ENCODE measurements around the gene BAIAP2. TPM values are rescaled to one million over a fixed set of nuclear protein-coding genes. Genes with fewer than 3 reads are reported as not detected.
"Not testable (repeated sequence)": the region's sequence is repeated elsewhere in the genome, so short reads cannot be mapped to it uniquely, and the experiment has no call there.

The BAIAP2 gene
- total RNA-seq, 6 experiments from 2014 or later, result 30.8 to 47.4 (median 35.9) TPM

- TF ChIP-seq, protein P1, sequence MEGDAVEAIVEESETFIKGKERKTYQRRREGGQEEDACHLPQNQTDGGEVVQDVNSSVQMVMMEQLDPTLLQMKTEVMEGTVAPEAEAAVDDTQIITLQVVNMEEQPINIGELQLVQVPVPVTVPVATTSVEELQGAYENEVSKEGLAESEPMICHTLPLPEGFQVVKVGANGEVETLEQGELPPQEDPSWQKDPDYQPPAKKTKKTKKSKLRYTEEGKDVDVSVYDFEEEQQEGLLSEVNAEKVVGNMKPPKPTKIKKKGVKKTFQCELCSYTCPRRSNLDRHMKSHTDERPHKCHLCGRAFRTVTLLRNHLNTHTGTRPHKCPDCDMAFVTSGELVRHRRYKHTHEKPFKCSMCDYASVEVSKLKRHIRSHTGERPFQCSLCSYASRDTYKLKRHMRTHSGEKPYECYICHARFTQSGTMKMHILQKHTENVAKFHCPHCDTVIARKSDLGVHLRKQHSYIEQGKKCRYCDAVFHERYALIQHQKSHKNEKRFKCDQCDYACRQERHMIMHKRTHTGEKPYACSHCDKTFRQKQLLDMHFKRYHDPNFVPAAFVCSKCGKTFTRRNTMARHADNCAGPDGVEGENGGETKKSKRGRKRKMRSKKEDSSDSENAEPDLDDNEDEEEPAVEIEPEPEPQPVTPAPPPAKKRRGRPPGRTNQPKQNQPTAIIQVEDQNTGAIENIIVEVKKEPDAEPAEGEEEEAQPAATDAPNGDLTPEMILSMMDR (IDR thresholded peaks at IDR 0.05), result no peak
- no peaks in the 10 kb centered on the region for H3K4me1 Mint-ChIP-seq (ENCODE audit: low read depth)
- no peak for DNase-seq
- peaks cover 7% of the 10 kb centered on the region; the same call in 1 of the 2 replicates for H3K27me3 Mint-ChIP-seq (ENCODE audit: insufficient read depth)
- no peaks in the 10 kb centered on the region for H3K9me3 Mint-ChIP-seq
- no peak overlapping the region for H3K27ac Mint-ChIP-seq
- no peak overlapping the region for H3K4me3 Mint-ChIP-seq
- H3K36me3 Mint-ChIP-seq (ENCODE audit: low read depth), result peaks cover 4% of the 10 kb centered on the region; the same call in 1 of the 2 replicates
These were observed 39.9 kb downstream of the BAIAP2 start for GRCh38 chr17:81074875-81075274.

DNA sequence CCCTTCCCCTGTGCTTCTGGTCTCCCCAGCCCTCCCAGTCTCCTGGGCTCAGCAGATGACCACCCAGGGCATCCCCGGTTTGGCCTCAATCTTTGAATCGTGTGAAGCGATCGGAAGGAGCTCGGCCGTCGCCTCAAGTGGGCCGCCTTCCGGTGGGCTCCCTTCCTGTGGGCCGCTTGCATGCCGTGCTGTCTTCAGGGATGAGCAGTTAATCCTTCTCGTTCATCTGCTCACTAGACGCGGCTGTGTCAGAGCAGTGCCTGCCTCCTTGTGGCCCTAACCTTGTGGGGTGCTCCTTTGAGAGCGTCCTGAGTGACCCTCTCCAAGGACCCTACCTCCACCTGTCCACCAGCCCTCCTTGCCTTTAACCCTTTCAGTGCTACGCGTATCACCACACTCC lies 40.4 kb downstream of the BAIAP2 start:
- H3K4me1 Mint-ChIP-seq (ENCODE audit: low read depth), result no peaks in the 10 kb centered on the region
- DNase-seq, result no peak
- no peak overlapping the region for H3K27ac Mint-ChIP-seq
- TF ChIP-seq, protein P1 (IDR thresholded peaks at IDR 0.05), result no peak
- H3K9me3 Mint-ChIP-seq, result no peaks in the 10 kb centered on the region
- no peak overlapping the region for H3K4me3 Mint-ChIP-seq
- H3K27me3 Mint-ChIP-seq (ENCODE audit: insufficient read depth), result peaks cover 7% of the 10 kb centered on the region; the same call in 1 of the 2 replicates
- H3K36me3 Mint-ChIP-seq (ENCODE audit: low read depth), result no peaks in the 10 kb centered on the region

DNA sequence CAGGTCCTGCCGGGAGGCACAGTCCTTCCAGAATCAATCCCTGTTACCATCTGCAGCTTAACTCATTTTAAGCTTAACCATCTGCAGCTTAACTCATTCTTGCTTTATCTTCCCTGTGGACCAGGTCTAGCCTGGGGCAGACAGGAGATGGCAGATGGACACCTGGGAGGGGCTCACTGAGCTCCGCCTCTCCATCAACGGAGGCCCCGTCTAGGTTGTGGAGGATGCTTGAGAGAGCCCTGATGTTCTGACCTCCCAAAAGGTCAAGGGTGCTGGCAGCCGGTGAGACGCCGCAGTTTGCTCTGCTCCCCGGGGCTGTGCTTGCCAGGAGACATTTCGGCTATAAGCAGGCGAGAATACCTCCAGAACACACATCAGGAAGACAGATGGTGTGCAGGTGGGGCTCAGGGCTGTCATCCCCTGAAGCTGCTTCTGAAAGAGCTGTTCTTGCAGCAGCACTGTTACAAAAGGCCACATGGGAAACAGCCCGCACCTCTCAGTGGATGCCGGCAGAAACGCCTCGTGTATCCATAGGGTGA lies 41.3 kb downstream of the BAIAP2 start:
- Mint-ChIP-seq H3K4me3 (no peak overlapping the region), H3K4me1 (ENCODE audit: low read depth) (no peaks in the 10 kb centered on the region), H3K9me3 (no peaks in the 10 kb centered on the region), H3K27me3 (ENCODE audit: insufficient read depth) (peaks cover 7% of the 10 kb centered on the region; the same call in 1 of the 2 replicates), H3K36me3 (ENCODE audit: low read depth) (no peaks in the 10 kb centered on the region), H3K27ac (no peak overlapping the region)
- DNase-seq, result no peak
- TF ChIP-seq, protein P1 (IDR thresholded peaks at IDR 0.05), result no peak

- H3K4me1 Mint-ChIP-seq (ENCODE audit: low read depth); H3K4me3 Mint-ChIP-seq; H3K36me3 Mint-ChIP-seq (ENCODE audit: low read depth); DNase-seq; H3K9me3 Mint-ChIP-seq; H3K27me3 Mint-ChIP-seq (ENCODE audit: insufficient read depth); H3K27ac Mint-ChIP-seq: not testable (repeated sequence)
These were observed 43.3 kb downstream of the BAIAP2 start for GRCh38 chr17:81078026-81078913.

DNA sequence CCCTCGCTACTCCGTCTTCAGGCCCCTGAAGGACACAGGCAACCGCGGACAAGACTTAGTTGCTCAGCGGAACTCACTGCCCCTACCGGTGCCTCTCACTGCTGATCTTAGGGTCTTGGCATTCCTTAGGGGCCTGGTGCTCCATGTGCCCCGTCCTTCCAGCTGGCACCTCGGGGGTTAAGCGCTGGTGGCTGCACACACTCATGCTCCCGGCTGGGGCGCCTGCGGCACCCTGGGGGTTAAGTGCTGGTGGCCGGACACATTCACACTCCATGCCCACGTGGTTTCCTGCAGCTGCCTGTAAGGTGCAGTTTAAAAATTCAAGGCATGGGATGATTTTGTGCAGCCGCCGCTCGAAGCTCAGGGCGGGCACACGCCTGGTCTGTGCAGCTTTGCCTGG lies 45.1 kb downstream of the BAIAP2 start:
- Mint-ChIP-seq H3K4me3 (no peak overlapping the region), H3K4me1 (ENCODE audit: low read depth) (no peaks in the 10 kb centered on the region), H3K36me3 (ENCODE audit: low read depth) (no peaks in the 10 kb centered on the region), H3K27me3 (ENCODE audit: insufficient read depth) (peaks cover 3% of the 10 kb centered on the region; the same call in 1 of the 2 replicates), H3K9me3 (no peaks in the 10 kb centered on the region), H3K27ac (no peak overlapping the region)
- TF ChIP-seq, protein P1 (IDR thresholded peaks at IDR 0.05), result no peak
- no peak for DNase-seq
